Pulmonary artery endothelial cell (primary cell): ENCODE data around the gene KCNG1. TPM values are rescaled to one million over a fixed set of nuclear protein-coding genes. Genes with fewer than 3 reads are reported as not detected.
"Not testable (repeated sequence)": the region's sequence is repeated elsewhere in the genome, so short reads cannot be mapped to it uniquely, and the experiment has no call there.

Experiments
- DNase-seq: peaks from one replicate; pipeline ENCODE4 v3.0.0-alpha.2; 2011; ENCODE audit warnings: low read depth, low spot score
- total RNA-seq: library from RNA; depleted of rRNA; stranded (reverse); fragments of >200 nt; gene quantifications from 2 replicates; pipeline ENCODE4 v1.2.3, GENCODE V29; 2014

KCNG1 gene
- total RNA-seq, result 0.40 and 1.3 TPM in 2 replicates

- DNase-seq, result peak; percentile 2
These were observed at the start of gene KCNG1 for GRCh38 chr20:51022803-51023616. KCNG1 (minus strand) TSS chr20:51023107; CDS start chr20:51010338, 12,769 bp downstream.

GRCh38 chr20:51070621-51071020, 47.7 kb upstream of the KCNG1 start:
- DNase-seq, result no peak

GRCh38 chr20:51067792-51068191, 44.9 kb upstream of the KCNG1 start:
- DNase-seq, result no peak

- no peak for DNase-seq
These were observed 42.7 kb upstream of the KCNG1 start for GRCh38 chr20:51065615-51066014.

GRCh38 chr20:51064137-51064536, 41.2 kb upstream of the KCNG1 start:
- no peak for DNase-seq

GRCh38 chr20:51062065-51062464, 39.2 kb upstream of the KCNG1 start:
- DNase-seq, result no peak

- no peak for DNase-seq
These were observed 38.6 kb upstream of the KCNG1 start for GRCh38 chr20:51061418-51062045.

GRCh38 chr20:51060301-51060700, 37.4 kb upstream of the KCNG1 start:
- no peak for DNase-seq

- no peak for DNase-seq
These were observed 37.0 kb upstream of the KCNG1 start for GRCh38 chr20:51059862-51060261.

- no peak for DNase-seq
These were observed 35.1 kb upstream of the KCNG1 start for GRCh38 chr20:51058017-51058416.

- DNase-seq, result no peak
These were observed 31.3 kb upstream of the KCNG1 start for GRCh38 chr20:51054233-51054632.

GRCh38 chr20:51050531-51051075, 27.7 kb upstream of the KCNG1 start:
- no peak for DNase-seq

- DNase-seq, result no peak
These were observed 23.4 kb upstream of the KCNG1 start for GRCh38 chr20:51046021-51046985.

GRCh38 chr20:51045492-51045891, 22.6 kb upstream of the KCNG1 start:
- DNase-seq, result not testable (repeated sequence)

- no peak for DNase-seq
These were observed 21.9 kb upstream of the KCNG1 start for GRCh38 chr20:51044796-51045195.

- no peak for DNase-seq
These were observed 20.9 kb upstream of the KCNG1 start for GRCh38 chr20:51043811-51044210.

- DNase-seq, result no peak
These were observed 19.8 kb upstream of the KCNG1 start for GRCh38 chr20:51042657-51043247.

- DNase-seq, result no peak
These were observed 19.2 kb upstream of the KCNG1 start for GRCh38 chr20:51042064-51042463.

- no peak for DNase-seq
These were observed 14.7 kb upstream of the KCNG1 start for GRCh38 chr20:51037532-51038115.

- DNase-seq, result no peak
These were observed 14.1 kb upstream of the KCNG1 start for GRCh38 chr20:51036827-51037531.
